GM23248 (cell line): ENCODE results near the gene C3. TPM values are rescaled to one million over a fixed set of nuclear protein-coding genes. Genes with fewer than 3 reads are reported as not detected.

Experiments used
- DNase-seq: peaks from one replicate; pipeline ENCODE4 v3.0.0-alpha.2; 2015
- H2AFZ ChIP-seq: fragments of 200-600 bp; sonication (generic); 2 replicates; pipeline ENCODE4 v1.6.1; 2016; ENCODE audit warnings: antibody characterized with exemption
- H3F3A ChIP-seq: fragments of 200-600 bp; sonication (generic); 2 replicates; pipeline ENCODE4 v1.6.1; 2016; ENCODE audit warnings: mild to moderate bottlenecking, antibody characterized with exemption, mixed run types; ENCODE audit not compliant: insufficient read depth
- H3K27ac ChIP-seq: fragments of 200-600 bp; sonication (generic); 2 replicates; pipeline ENCODE4 v1.5.1; 2016; ENCODE audit warnings: mild to moderate bottlenecking
- H3K27me3 ChIP-seq: fragments of 200-600 bp; sonication (generic); replicated peaks from 2 replicates; pipeline ENCODE4 v1.6.1; 2016; ENCODE audit warnings: mild to moderate bottlenecking; ENCODE audit not compliant: insufficient read depth
- H3K36me3 ChIP-seq: fragments of 200-600 bp; sonication (generic); 2 replicates; pipeline ENCODE4 v1.6.1; 2016; ENCODE audit warnings: low read depth, mild to moderate bottlenecking
- H3K4me1 ChIP-seq: fragments of 200-600 bp; sonication (generic); 2 replicates; pipeline ENCODE4 v1.6.1; 2016; ENCODE audit warnings: mild to moderate bottlenecking; ENCODE audit not compliant: insufficient read depth
- H3K4me2 ChIP-seq: fragments of 200-600 bp; sonication (generic); one replicate; pipeline ENCODE4 v1.6.1; 2016; ENCODE audit warnings: mild to moderate bottlenecking; ENCODE audit not compliant: unreplicated experiment
- H3K4me3 ChIP-seq: fragments of 200-600 bp; sonication (generic); 2 replicates; pipeline ENCODE4 v1.5.1; 2016; ENCODE audit warnings: mild to moderate bottlenecking
- H3K79me2 ChIP-seq: fragments of 200-600 bp; sonication (generic); 2 replicates; pipeline ENCODE4 v1.6.1; 2016; ENCODE audit warnings: mild to moderate bottlenecking; ENCODE audit not compliant: insufficient read depth
- H3K9ac ChIP-seq: fragments of 200-600 bp; sonication (generic); 2 replicates; pipeline ENCODE4 v1.6.1; 2016; ENCODE audit warnings: mild to moderate bottlenecking
- H3K9me2 ChIP-seq: fragments of 200-600 bp; sonication (generic); 2 replicates; pipeline ENCODE4 v1.6.1; 2016; ENCODE audit warnings: mixed run types, mild to moderate bottlenecking, moderate library complexity; ENCODE audit not compliant: insufficient read depth
- H3K9me3 ChIP-seq: fragments of 200-600 bp; sonication (generic); one replicate; pipeline ENCODE4 v1.6.1; 2017; ENCODE audit warnings: low read depth
- H4K20me1 ChIP-seq: fragments of 200-600 bp; sonication (generic); 2 replicates; pipeline ENCODE4 v1.6.0; 2016; ENCODE audit not compliant: insufficient read depth
- EZH2 ChIP-seq: fragments of 200-600 bp; sonication (generic); IDR thresholded peaks from 2 replicates; pipeline ENCODE4 v1.6.1; 2018; ENCODE audit warnings: antibody characterized with exemption, mild to moderate bottlenecking; ENCODE audit not compliant: insufficient read depth, poor library complexity, severe bottlenecking
- EZH2phosphoT487 ChIP-seq: fragments of 200-600 bp; sonication (generic); IDR thresholded peaks from 2 replicates; pipeline ENCODE4 v1.6.1; 2018; ENCODE audit warnings: antibody characterized with exemption, moderate library complexity, mild to moderate bottlenecking, low read depth; ENCODE audit not compliant: insufficient read depth
- WGBS, 2 experiments: methylation state at CpG; one replicate each; pipeline ENCODE4 v1.1.6; 2015 to 2017; ENCODE audit warnings: low lambda C conversion rate in 2 of 2, low coverage in 1 of 2; ENCODE audit errors: missing lambda C conversion rate in 2 of 2; 5-methylcytosine and 5-hydroxymethylcytosine counted together
- in situ Hi-C: fragments of 300-500 bp; cut with MboI; formaldehyde crosslinking; loops from 2 replicates; pipeline ENCODE4 v1.15.0; 2020
- polyA plus RNA-seq: library from polyadenylated mRNA; unstranded; fragments of >200 nt; fragmentation: Nextera tagmentation; extraction: Ambion mirVana; gene quantifications from 2 replicates; pipeline ENCODE4 v1.2.1, GENCODE V29; 2016
- total RNA-seq: library from RNA; depleted of rRNA; stranded (reverse); fragments of >200 nt; shearing (Covaris generic); gene quantifications from 2 replicates; pipeline ENCODE4 v1.2.3, GENCODE V29; 2014

Gene C3
- total and polyA plus RNA-seq, 2 experiments from 2014 or later = 3.1 to 3.5 TPM

DNA sequence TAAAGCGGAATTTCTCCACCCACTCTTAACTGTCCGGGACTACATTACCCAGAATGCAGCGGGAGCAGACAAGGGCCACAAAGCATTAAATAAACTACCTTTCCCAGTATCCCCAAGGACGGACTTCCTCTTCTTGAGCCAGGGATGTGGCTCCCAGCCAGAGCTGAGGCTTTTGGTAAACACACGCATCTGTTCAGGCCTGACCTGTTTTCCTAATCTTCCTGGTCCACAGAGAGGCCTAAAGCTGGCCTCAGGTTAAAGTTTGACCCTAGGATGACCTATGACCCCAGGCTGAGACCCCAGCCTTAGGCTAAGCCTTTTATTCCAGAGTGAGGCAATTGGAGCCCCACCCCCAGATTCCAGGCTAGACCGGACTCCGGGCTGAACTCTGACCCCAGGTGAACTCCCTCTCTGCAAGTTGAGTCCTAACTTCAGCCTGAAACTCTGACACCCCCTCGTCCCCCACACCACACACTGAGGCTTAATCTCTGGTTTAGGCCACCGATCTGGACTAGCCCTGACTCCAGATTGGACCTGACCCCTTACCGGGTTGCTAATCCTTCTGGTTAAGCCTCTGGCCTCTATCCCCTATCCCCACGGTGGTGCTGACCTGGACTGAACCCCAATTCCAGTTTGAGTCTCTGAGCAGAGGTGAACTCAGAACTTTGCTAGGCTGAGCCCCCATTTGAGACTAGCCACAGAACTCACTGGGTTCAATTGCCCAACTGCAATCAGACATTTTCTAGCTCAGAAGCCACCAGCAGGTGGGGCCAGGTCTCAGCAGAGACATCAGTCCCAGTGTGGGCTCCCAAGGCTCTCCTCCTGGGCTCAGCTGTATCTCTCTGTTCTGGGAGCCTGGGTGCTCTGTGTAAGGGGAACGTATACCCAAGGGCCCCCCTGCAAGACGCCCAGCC is 17.7 kb upstream of the C3 start:
- no peak for TF ChIP-seq EZH2phosphoT487
- no peak for TF ChIP-seq EZH2
- Histone ChIP-seq H3K4me3 (peak overlapping the region; percentile 64), H3K9ac (peak overlapping the region; percentile 74), H3K4me1 (peaks cover 29% of the 10 kb centered on the region), H3K79me2 (peaks cover 46% of the 10 kb centered on the region), H3K9me2 (no peaks in the 10 kb centered on the region), H4K20me1 (no peaks in the 10 kb centered on the region), H3K9me3 (no peaks in the 10 kb centered on the region), H3K4me2 (peak overlapping the region; percentile 92), H3K27ac (peak overlapping the region; percentile 74), H3K27me3 (no peaks in the 10 kb centered on the region), H3F3A (peaks cover 26% of the 10 kb centered on the region), H2AFZ (peak overlapping the region; percentile 98), H3K36me3 (no peaks in the 10 kb centered on the region)
- 4 to 8% methylated on average over 13 of the region's 13 CpGs for WGBS, 2 experiments
- peak; percentile 92 for DNase-seq
- in situ Hi-C loops = no loop called here

GRCh38 chr19:6737284-6737872 is 16.9 kb upstream of the C3 start, which contains the start of gene GPR108:
Gene GPR108, minus strand, starts transcription at chr19:6737580. Its CDS starts 4 bp downstream, at chr19:6737576.
- Histone ChIP-seq H3K27me3 (no peaks in the 10 kb centered on the region), H4K20me1 (no peaks in the 10 kb centered on the region), H3K9ac (peak within 1 kb of the TSS; percentile 90), H2AFZ (peak within 1 kb of the TSS; percentile 98), H3K36me3 (no peaks in the 10 kb centered on the region), H3K9me2 (no peaks in the 10 kb centered on the region), H3K79me2 (peaks cover 39% of the 10 kb centered on the region), H3K4me1 (peaks cover 29% of the 10 kb centered on the region), H3F3A (peaks cover 24% of the 10 kb centered on the region), H3K4me2 (peak within 1 kb of the TSS; percentile 98), H3K4me3 (peak within 1 kb of the TSS; percentile 99), H3K9me3 (no peaks in the 10 kb centered on the region), H3K27ac (peak within 1 kb of the TSS; percentile 77)
- DNase-seq = peak; percentile 100
- 0 to 1% methylated on average over 23 to 50 of the region's 55 CpGs for WGBS, 2 experiments
- TF ChIP-seq EZH2phosphoT487 = no peak
- no peak for TF ChIP-seq EZH2
- in situ Hi-C loops = no loop called here

- in situ Hi-C loops = no loop called here
Measured at GRCh38 chr19:6736917-6737283, 16.4 kb upstream of the C3 start.

GRCh38 chr19:6736169-6736916 is 15.9 kb upstream of the C3 start:
- peaks cover 20% of the 10 kb centered on the region for H3F3A ChIP-seq
- H3K27me3 ChIP-seq = no peaks in the 10 kb centered on the region
- DNase-seq = peak; percentile 94
- H4K20me1 ChIP-seq = no peaks in the 10 kb centered on the region
- peak overlapping the region; percentile 98 for H3K4me2 ChIP-seq
- in situ Hi-C loops = no loop called here
- H3K4me3 ChIP-seq = peak overlapping the region; percentile 99
- H3K9me3 ChIP-seq = no peaks in the 10 kb centered on the region
- peak overlapping the region; percentile 83 for H2AFZ ChIP-seq
- H3K27ac ChIP-seq = peak overlapping the region; percentile 77
- 20 to 21% methylated on average over 24 to 25 of the region's 25 CpGs for WGBS, 2 experiments
- peaks cover 25% of the 10 kb centered on the region for H3K4me1 ChIP-seq
- no peaks in the 10 kb centered on the region for H3K36me3 ChIP-seq
- H3K9ac ChIP-seq = peak overlapping the region; percentile 90
- TF ChIP-seq EZH2 (no peak), EZH2phosphoT487 (no peak)
- peaks cover 28% of the 10 kb centered on the region for H3K79me2 ChIP-seq
- H3K9me2 ChIP-seq = no peaks in the 10 kb centered on the region

More at GRCh38 chr19:6736917-6737283, 16.4 kb upstream of the C3 start:
- Histone ChIP-seq H3K36me3 (no peaks in the 10 kb centered on the region), H3K79me2 (peaks cover 34% of the 10 kb centered on the region), H3K9me2 (no peaks in the 10 kb centered on the region), H3K9me3 (no peaks in the 10 kb centered on the region), H3F3A (peaks cover 24% of the 10 kb centered on the region), H3K4me1 (peaks cover 29% of the 10 kb centered on the region), H4K20me1 (no peaks in the 10 kb centered on the region), H3K4me3 (peak overlapping the region; percentile 99), H2AFZ (peak overlapping the region; percentile 83), H3K4me2 (peak overlapping the region; percentile 98), H3K9ac (peak overlapping the region; percentile 90), H3K27me3 (no peaks in the 10 kb centered on the region), H3K27ac (peak overlapping the region; percentile 77)
- no peak for TF ChIP-seq EZH2phosphoT487
- TF ChIP-seq EZH2 = no peak
- 0 to 1% methylated on average over 10 to 16 of the region's 16 CpGs for WGBS, 2 experiments
- DNase-seq = no peak
